ENCODE results near the gene ATP10B.

The ATP10B gene

DNA sequence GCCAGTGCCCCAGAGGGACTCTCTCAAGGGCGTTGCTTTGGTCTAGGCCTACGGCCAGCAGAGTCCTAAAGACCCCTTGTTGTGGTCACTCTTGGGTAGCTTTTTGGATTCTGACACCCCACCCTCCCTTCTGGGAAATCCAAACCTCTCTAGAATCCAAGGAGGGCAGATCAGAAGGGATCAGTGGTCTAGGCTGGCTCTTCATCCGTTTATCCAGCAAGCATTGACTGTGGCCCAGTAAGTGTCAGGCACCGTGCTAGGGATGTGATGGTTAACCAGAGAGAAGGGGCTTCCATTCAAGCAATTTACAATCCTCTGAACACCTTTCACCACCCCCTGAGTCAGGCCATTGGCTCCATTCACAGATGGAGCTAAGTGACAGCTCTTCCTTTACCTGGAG is 249.3 kb downstream of the ATP10B start:
- H3K4me3 Mint-ChIP-seq = no peak overlapping the region
- H3K9me3 Mint-ChIP-seq = no peaks in the 10 kb centered on the region
- DNase-seq (no peak), ATAC-seq (replicated peaks) (no peak)
- H3K27ac Mint-ChIP-seq = no peak overlapping the region
- no peaks in the 10 kb centered on the region for H3K36me3 Mint-ChIP-seq
- H3K4me1 Mint-ChIP-seq = no peaks in the 10 kb centered on the region
- H3K27me3 Mint-ChIP-seq = no peaks in the 10 kb centered on the region

DNA sequence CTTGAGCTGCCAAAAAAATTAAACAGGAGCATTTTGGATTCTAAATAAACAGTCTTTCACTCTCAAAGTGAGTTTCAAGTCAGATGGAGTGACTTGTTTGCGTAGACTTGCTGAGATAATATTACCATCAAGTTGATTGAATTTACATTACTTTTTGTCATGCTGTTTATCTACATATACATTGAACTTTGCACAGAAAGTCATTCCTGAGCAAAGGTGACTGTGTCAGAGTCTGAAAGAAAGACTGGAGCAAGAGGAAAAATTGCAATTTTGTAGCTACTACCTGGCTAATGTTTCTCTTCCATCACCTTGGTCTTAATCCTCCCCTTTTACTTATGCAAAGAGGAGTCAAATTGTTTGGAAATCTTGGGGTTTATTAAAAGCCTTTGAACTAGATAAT is 251.0 kb downstream of the ATP10B start:
- DNase-seq (no peak), ATAC-seq (replicated peaks) (no peak)
- H3K36me3 Mint-ChIP-seq = no peaks in the 10 kb centered on the region
- H3K27me3 Mint-ChIP-seq = no peaks in the 10 kb centered on the region
- H3K4me3 Mint-ChIP-seq = no peak overlapping the region
- no peaks in the 10 kb centered on the region for H3K4me1 Mint-ChIP-seq
- H3K27ac Mint-ChIP-seq = no peak overlapping the region
- peaks cover 0 to 2% of the 10 kb centered on the region in 2 donors for H3K9me3 Mint-ChIP-seq

DNA sequence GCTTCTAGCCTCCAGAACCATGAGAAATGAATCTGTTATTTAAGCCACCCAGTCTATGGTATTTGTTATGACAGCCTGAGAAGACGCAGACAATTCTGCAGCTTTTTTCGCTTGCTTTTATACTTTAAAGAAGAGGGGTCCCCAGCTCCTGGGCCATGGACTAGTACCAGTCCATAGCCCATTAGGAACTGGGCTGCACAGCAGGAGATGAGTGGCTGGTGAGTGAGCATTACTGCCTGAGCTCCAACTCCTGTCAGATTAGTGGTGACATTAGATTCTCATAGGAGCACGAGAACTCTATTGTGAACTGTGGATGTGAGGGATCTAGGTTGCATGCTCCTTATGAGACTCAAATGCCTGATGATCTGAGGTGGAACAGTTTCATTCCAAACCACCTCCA is 278.7 kb downstream of the ATP10B start:
- H3K4me3 Mint-ChIP-seq = no peak overlapping the region
- no peaks in the 10 kb centered on the region for H3K36me3 Mint-ChIP-seq
- H3K27me3 Mint-ChIP-seq = peaks cover 4 to 13% of the 10 kb centered on the region in 2 donors
- no peak for ATAC-seq (replicated peaks)
- peaks cover 0 to 3% of the 10 kb centered on the region in 2 donors for H3K9me3 Mint-ChIP-seq
- no peak overlapping the region for H3K27ac Mint-ChIP-seq
- no peak for DNase-seq
- no peaks in the 10 kb centered on the region for H3K4me1 Mint-ChIP-seq

DNA sequence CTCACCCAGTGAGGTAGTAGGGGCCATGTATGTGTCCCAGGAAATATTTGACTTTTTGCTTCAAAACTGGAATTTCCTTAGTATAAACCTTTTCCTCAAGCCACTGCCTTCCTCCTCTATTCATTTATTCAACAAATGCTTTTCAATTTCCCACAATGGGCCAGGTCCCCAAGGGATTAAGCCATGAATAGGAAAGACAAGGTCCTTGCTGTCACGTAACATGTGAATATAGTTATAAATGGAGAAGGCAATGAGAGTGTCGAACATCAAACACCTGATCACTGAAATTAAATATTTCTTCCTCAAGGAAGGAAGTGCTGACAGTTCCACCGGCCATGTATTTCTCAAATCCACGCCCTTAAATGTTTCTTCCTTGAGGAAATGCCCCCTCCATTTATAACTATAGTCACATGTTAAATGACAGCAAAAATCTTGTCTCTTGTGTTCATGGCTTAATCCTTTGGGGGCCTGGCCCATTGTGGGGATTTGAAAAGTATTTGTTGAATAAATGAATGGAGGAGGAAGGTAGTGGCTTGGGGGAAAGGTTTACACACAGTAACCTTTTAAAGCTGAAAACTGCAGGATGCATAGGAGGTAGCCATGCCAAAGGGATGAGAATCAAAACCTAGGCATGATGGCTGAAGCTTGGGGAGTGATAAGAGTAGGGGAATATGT is 284.8 kb downstream of the ATP10B start:
- H3K9me3 Mint-ChIP-seq = no peaks in the 10 kb centered on the region
- no peak for DNase-seq
- H3K36me3 Mint-ChIP-seq = no peaks in the 10 kb centered on the region
- H3K4me3 Mint-ChIP-seq = no peak overlapping the region
- H3K4me1 Mint-ChIP-seq = no peaks in the 10 kb centered on the region
- no peak overlapping the region for H3K27ac Mint-ChIP-seq
- no peak for ATAC-seq (replicated peaks)
- H3K27me3 Mint-ChIP-seq = peaks cover 0 to 5% of the 10 kb centered on the region in 2 donors

DNA sequence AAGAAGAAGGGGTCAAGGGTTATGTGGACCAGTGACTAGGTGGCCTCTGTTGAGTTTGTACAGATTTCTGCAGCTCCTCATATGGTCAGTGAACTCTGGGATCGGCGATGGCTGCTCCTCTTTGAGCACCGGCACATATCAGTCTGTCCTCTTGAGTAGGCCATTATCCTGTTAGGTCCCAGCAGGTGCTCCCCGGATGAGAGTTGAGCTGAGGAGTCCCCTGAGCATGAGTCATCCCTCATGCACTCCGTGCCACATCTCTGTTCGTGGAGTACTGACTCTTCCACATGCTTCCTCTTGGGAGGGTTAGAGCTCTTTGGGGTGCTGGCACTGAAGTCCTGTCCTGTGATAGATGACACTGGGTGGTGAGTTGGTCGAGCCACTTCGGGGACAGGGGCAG is 286.6 kb downstream of the ATP10B start:
- Mint-ChIP-seq H3K27me3 (peaks cover 0 to 5% of the 10 kb centered on the region in 2 donors), H3K27ac (no peak overlapping the region), H3K36me3 (no peaks in the 10 kb centered on the region), H3K4me3 (no peak overlapping the region), H3K4me1 (no peaks in the 10 kb centered on the region), H3K9me3 (no peaks in the 10 kb centered on the region)
- ATAC-seq (replicated peaks) = no peak
- no peak for DNase-seq

GRCh38 chr5:160556846-160557245 is 295.2 kb downstream of the ATP10B start:
- Mint-ChIP-seq H3K27me3 (no peaks in the 10 kb centered on the region), H3K4me1 (no peaks in the 10 kb centered on the region), H3K9me3 (no peaks in the 10 kb centered on the region), H3K4me3 (no peak overlapping the region), H3K36me3 (no peaks in the 10 kb centered on the region), H3K27ac (no peak overlapping the region)
- DNase-seq (no peak), ATAC-seq (replicated peaks) (no peak)

DNA sequence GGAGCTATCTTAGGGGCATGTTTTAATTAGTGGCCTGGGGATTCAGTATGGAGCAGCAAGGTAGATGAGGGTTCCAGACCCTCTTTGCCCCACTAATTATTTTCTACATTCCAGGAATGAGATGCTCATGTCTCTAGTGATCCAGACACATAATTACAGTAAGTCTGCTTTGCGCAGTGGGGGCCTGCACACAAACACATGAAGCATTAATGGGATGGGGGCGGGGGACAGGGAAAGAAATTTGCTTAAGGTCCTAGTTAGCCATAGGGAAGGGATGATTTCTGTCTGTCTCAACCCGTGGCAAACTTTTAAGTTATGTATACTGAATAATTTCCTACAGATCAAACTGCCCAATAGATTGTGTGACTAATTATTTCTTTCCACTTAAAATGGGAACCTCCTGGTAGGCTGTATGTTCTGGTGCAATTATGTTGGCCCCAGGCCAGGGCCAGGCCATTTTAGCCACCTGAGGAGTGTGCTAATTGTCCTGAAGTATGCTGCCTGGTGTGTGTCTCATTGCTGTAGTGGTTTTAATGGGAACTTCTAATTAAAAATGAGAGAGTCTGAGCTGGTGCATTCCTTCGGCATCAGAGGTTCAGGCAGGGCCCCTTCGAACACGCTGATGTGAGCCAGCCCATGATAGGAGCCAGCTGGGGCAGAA is 295.9 kb downstream of the ATP10B start:
- DNase-seq = no peak
- no peak overlapping the region for H3K27ac Mint-ChIP-seq

DNA sequence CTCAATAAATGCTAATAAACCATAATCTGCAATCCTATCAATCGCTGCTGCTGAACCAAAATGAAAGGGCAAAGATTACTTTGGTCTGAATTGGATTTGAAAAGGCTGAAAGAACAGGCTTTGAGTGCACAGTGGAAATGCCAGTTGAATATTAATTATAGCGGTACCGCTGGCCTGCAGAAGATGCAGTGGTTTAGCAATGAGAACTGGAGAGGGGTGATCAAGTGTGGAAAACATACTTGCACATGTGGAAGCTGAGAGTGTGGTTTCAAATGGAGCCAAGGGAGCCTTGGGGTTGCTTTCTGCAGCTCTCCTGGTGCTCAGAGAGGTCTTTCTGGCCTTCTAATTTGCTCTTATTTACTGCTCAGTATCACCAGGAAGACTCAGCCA is 296.4 kb downstream of the ATP10B start:
- H3K27ac Mint-ChIP-seq = no peak overlapping the region
- H3K9me3 Mint-ChIP-seq = no peaks in the 10 kb centered on the region
- DNase-seq (no peak), ATAC-seq (replicated peaks) (no peak)
- H3K4me3 Mint-ChIP-seq = no peak overlapping the region
- no peaks in the 10 kb centered on the region for H3K36me3 Mint-ChIP-seq
- H3K27me3 Mint-ChIP-seq = no peaks in the 10 kb centered on the region
- no peaks in the 10 kb centered on the region for H3K4me1 Mint-ChIP-seq

More for the DNA sequence above, 295.9 kb downstream of the ATP10B start:
- no peaks in the 10 kb centered on the region for H3K27me3 Mint-ChIP-seq
- H3K36me3 Mint-ChIP-seq = no peaks in the 10 kb centered on the region
- ATAC-seq (replicated peaks) = no peak
- H3K4me1 Mint-ChIP-seq = no peaks in the 10 kb centered on the region
- no peak overlapping the region for H3K4me3 Mint-ChIP-seq
- no peaks in the 10 kb centered on the region for H3K9me3 Mint-ChIP-seq

DNA sequence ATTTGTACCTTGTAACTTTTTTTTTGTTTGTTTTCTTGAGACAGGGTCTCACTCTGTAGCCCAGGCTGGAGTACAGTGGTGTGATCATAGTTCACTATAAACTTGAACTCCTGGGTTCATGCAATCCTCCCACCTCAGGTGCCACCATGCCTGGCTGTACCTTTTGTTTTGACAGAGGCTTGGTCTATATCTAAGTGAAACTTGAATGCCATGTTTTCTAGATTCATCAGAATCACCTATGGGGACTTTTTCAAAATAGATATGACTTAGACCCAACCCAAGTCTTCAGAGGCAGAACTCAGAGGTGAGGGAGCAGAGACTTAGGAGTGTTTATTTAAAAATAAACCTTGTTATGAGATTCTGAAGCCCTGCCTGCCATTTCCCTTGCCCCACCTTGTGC is 301.9 kb downstream of the ATP10B start:
- DNase-seq (no peak), ATAC-seq (replicated peaks) (no peak)
- Mint-ChIP-seq H3K9me3 (peaks cover 5 to 6% of the 10 kb centered on the region in 2 donors), H3K4me3 (no peak overlapping the region), H3K4me1 (no peaks in the 10 kb centered on the region), H3K36me3 (no peaks in the 10 kb centered on the region), H3K27ac (no peak overlapping the region), H3K27me3 (peaks cover 0 to 4% of the 10 kb centered on the region in 2 donors)

GRCh38 chr5:160548949-160549645 is 302.9 kb downstream of the ATP10B start:
- H3K27me3 Mint-ChIP-seq = peaks cover 0 to 4% of the 10 kb centered on the region in 2 donors
- DNase-seq (no peak), ATAC-seq (replicated peaks) (no peak)
- no peaks in the 10 kb centered on the region for H3K36me3 Mint-ChIP-seq
- no peak overlapping the region for H3K4me3 Mint-ChIP-seq
- H3K4me1 Mint-ChIP-seq = no peaks in the 10 kb centered on the region
- H3K27ac Mint-ChIP-seq = no peak overlapping the region
- H3K9me3 Mint-ChIP-seq = peaks cover 5 to 6% of the 10 kb centered on the region in 2 donors

DNA sequence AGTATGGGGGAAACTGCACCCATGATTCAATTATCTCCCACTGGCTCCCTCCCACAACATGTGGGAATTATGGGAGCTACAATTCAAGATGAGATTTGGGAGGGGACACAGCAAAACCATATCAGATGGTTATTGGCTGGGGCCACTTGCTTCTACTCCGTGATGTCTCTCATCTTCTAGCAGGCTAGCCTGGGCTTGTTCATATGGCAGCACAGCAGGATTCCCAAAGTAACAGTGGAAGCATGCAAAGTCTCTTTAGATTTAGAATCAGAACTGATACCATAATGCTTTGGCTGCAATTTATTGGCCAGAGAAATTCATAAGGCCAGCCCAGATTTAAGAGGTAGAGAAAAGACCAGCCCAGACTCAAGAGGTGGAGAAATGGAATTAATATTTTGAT is 304.1 kb downstream of the ATP10B start:
- H3K4me1 Mint-ChIP-seq = no peaks in the 10 kb centered on the region
- no peak overlapping the region for H3K4me3 Mint-ChIP-seq
- H3K36me3 Mint-ChIP-seq = no peaks in the 10 kb centered on the region
- peaks cover 5 to 6% of the 10 kb centered on the region in 2 donors for H3K9me3 Mint-ChIP-seq
- no peak for ATAC-seq (replicated peaks)
- no peak overlapping the region for H3K27ac Mint-ChIP-seq
- DNase-seq = no peak
- peaks cover 0 to 4% of the 10 kb centered on the region in 2 donors for H3K27me3 Mint-ChIP-seq

DNA sequence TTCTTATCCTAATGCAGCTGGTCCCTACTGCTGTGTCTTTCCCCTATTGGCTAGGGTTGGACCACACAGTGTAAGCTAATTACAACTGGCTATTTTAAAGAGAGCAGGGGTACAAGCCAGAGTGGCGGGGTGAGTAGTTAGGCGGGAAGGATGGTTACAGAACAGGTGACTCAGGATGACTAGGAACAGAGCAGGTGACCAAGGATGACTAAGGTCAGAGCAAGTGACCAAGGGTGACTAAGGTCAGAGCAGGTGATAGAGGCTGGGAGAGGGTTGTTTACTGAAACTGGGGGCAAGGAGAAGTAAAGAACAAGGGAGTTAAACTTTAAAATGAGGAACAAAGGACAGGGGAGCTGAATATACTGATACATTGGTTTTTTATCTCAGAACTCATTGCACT is 304.9 kb downstream of the ATP10B start:
- ATAC-seq (replicated peaks) = no peak
- Mint-ChIP-seq H3K36me3 (no peaks in the 10 kb centered on the region), H3K27ac (no peak overlapping the region), H3K4me1 (no peaks in the 10 kb centered on the region), H3K4me3 (no peak overlapping the region), H3K27me3 (peaks cover 0 to 4% of the 10 kb centered on the region in 2 donors), H3K9me3 (peaks cover 5 to 6% of the 10 kb centered on the region in 2 donors)
- no peak for DNase-seq

DNA sequence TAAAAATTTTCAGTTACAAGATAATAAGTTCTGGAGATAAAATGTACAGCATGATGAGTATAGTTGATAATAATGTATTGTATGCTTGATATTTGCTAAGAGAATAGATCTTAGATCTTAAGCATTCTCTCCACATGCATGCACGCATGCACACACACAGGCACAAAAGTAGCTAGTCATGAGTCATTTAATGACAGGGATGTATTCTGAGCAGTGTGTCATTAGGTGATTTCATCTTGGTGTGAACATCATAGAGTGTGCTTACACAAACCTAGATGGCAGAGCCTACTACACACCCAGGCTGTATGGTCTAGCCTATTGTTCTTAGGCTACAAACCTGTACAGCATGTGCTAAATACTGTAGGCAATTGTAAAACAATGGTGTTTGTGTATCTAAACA is 306.2 kb downstream of the ATP10B start:
- ATAC-seq (replicated peaks) = no peak
- Mint-ChIP-seq H3K4me1 (no peaks in the 10 kb centered on the region), H3K36me3 (no peaks in the 10 kb centered on the region), H3K9me3 (peaks cover 5 to 6% of the 10 kb centered on the region in 2 donors), H3K27ac (no peak overlapping the region), H3K27me3 (peaks cover 0 to 4% of the 10 kb centered on the region in 2 donors), H3K4me3 (no peak overlapping the region)
- no peak for DNase-seq

DNA sequence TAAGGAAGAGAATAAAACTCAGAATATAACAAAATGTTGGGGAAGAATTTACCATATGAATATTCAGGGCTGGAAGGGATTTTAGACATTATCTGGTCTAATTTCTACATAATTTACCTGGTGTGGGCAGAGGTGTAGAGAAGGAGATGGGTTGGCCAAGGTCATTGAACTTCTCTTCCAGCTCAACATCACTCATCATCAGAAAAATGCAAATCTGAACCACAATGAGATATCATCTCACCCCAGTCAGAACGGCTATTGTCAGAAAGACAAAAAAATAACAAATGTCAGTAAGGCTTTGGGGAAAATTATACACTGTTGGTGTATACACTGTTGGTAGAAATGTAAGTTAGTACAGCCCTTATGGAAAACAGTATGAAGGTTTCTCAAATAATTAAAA is 308.6 kb downstream of the ATP10B start:
- Mint-ChIP-seq H3K4me1 (no peaks in the 10 kb centered on the region), H3K27me3 (peaks cover 0 to 4% of the 10 kb centered on the region in 2 donors)
- ATAC-seq (replicated peaks) = no peak

DNA sequence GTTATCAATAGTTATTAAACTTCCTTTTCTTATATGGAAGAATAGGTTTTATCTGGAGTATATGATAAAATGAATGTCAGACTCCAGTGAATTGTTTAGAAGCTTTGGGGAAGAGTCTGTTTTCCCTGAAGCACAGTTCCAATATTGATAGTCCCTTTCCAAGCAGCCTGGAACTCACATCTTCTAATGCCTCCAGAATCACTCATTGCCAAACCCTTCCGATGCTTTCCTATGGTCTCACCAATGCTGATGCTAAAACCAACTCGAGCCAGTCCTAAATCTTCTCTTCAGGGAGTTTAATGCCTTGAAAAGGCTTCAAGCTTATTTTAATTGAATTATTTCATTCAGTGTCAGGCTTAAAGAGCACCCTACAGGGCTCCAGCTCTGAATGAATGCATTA is 309.2 kb downstream of the ATP10B start:
- H3K27me3 Mint-ChIP-seq = no peaks in the 10 kb centered on the region
- H3K27ac Mint-ChIP-seq = no peak overlapping the region
- ATAC-seq (replicated peaks) = no peak
- no peak overlapping the region for H3K4me3 Mint-ChIP-seq
- peaks cover 5 to 6% of the 10 kb centered on the region in 2 donors for H3K9me3 Mint-ChIP-seq
- no peaks in the 10 kb centered on the region for H3K36me3 Mint-ChIP-seq
- no peaks in the 10 kb centered on the region for H3K4me1 Mint-ChIP-seq
- no peak for DNase-seq

More for the DNA sequence above, 308.6 kb downstream of the ATP10B start:
- H3K27ac Mint-ChIP-seq = no peak overlapping the region
- DNase-seq = no peak
- no peaks in the 10 kb centered on the region for H3K36me3 Mint-ChIP-seq
- H3K4me3 Mint-ChIP-seq = no peak overlapping the region
- peaks cover 5 to 6% of the 10 kb centered on the region in 2 donors for H3K9me3 Mint-ChIP-seq

All from stimulated activated naive B cell treated with anti-CD40 and anti-IgM and Interleukin-4, amounts not matched to agents 10 μg/mL and 1 μg/mL and 100 μg/mL, for 72 hours (primary cell).